HepG2 (cell line): ENCODE measurements around the gene GSTP1. TPM values are rescaled to one million over a fixed set of nuclear protein-coding genes. Genes with fewer than 3 reads are reported as not detected.

ENCODE experiments used
- KMT2B ChIP-seq: IDR thresholded peaks from 2 replicates; pipeline ENCODE4 v1.6.1; 2016; ENCODE audit warnings: missing genetic modification reagents, missing compliant biosample characterization
- POLR2AphosphoS2 ChIP-seq: IDR thresholded peaks from 2 replicates; pipeline ENCODE4 v1.6.1; 2011; ENCODE audit warnings: low read depth, low read length, improper control_type of control experiment
- SRSF1 ChIP-seq: fragments of 200-400 bp; formaldehyde crosslinking; optimal IDR thresholded peaks from 2 replicates; pipeline ENCODE3; 2017; ENCODE audit warnings: mild to moderate bottlenecking, low read depth, low read length, moderate library complexity
- STAG1 ChIP-seq: sonication (generic); formaldehyde crosslinking; IDR thresholded peaks from 2 replicates; pipeline ENCODE4 v1.4.0; 2020; ENCODE audit warnings: missing genetic modification reagents
- ZNF230 ChIP-seq: sonication (generic); formaldehyde crosslinking; IDR thresholded peaks from 2 replicates; pipeline ENCODE4 v1.4.0; 2020; ENCODE audit warnings: mild to moderate bottlenecking, missing genetic modification reagents
- ZNF33A ChIP-seq: sonication (generic); formaldehyde crosslinking; IDR thresholded peaks from 2 replicates; pipeline ENCODE4 v1.5.1; 2020; ENCODE audit warnings: missing genetic modification reagents, mild to moderate bottlenecking, moderate library complexity, borderline replicate concordance
- ZNF382 ChIP-seq: sonication (generic); formaldehyde crosslinking; IDR thresholded peaks from 2 replicates; pipeline ENCODE4 v1.5.0; 2020; ENCODE audit warnings: missing genetic modification reagents, mild to moderate bottlenecking, borderline replicate concordance
- ZNF605 ChIP-seq: sonication (generic); formaldehyde crosslinking; IDR thresholded peaks from 2 replicates; pipeline ENCODE4 v1.8.0; 2022; ENCODE audit warnings: mild to moderate bottlenecking, missing genetic modification reagents
- ZNF768 ChIP-seq: sonication (generic); formaldehyde crosslinking; IDR thresholded peaks from 2 replicates; pipeline ENCODE4 v1.4.0; 2020; ENCODE audit warnings: missing genetic modification reagents
- ZNF782 ChIP-seq: sonication (generic); formaldehyde crosslinking; IDR thresholded peaks from 2 replicates; pipeline ENCODE4 v1.4.0; 2020; ENCODE audit warnings: missing genetic modification reagents, mild to moderate bottlenecking, borderline replicate concordance
- ZNF883 ChIP-seq: sonication (generic); formaldehyde crosslinking; IDR thresholded peaks from 2 replicates; pipeline ENCODE4 v1.5.1; 2020; ENCODE audit warnings: mild to moderate bottlenecking, missing genetic modification reagents; ENCODE audit errors: not compliant biosample characterization
- polyA plus RNA-seq, 8 experiments: library from polyadenylated mRNA; depleted of rRNA in 3 of 8; stranded (reverse) in 7 of 8; unstranded in 1 of 8; fragments of >200 nt; fragmentation: Illumina TruSeq in 4 of 8; extraction: Trizol in 4 of 8; gene quantifications; 2 replicates each; pipeline versions ENCODE4 v1.2.1 to v1.2.3, GENCODE V29; 2011 to 2016; ENCODE audit warnings: low read depth in 4 of 8, missing spikeins in 1 of 8, mixed read lengths in 1 of 8; ENCODE audit not compliant: insufficient read depth in 1 of 8
- total RNA-seq, 5 experiments: library from RNA; depleted of rRNA; stranded (reverse); fragments of >200 nt; fragmentation: Illumina TruSeq; extraction: Trizol; gene quantifications; 2 replicates each; pipeline ENCODE4 v1.2.3, GENCODE V29; 2016; ENCODE audit warnings: low read depth in 1 of 5
- TF ChIP-seq, protein P1 (sequence below): IDR thresholded peaks from 2 replicates; pipeline ENCODE4 v1.6.1; 2016; ENCODE audit warnings: missing genetic modification reagents, missing compliant biosample characterization
- TF ChIP-seq, protein P2 (sequence below): sonication (generic); formaldehyde crosslinking; IDR thresholded peaks from 2 replicates; pipeline ENCODE4 v1.5.0; 2020; ENCODE audit warnings: missing genetic modification reagents
- TF ChIP-seq, protein P3 (sequence below): sonication (generic); formaldehyde crosslinking; IDR thresholded peaks from 2 replicates; pipeline ENCODE4 v1.5.0; 2020; ENCODE audit warnings: mild to moderate bottlenecking, missing genetic modification reagents, borderline replicate concordance

GSTP1 gene
- total and polyA plus RNA-seq, 2 of the 13 experiments (the other 11 are each of a cell fraction or from before 2014, with no cell fraction given): not detected

DNA sequence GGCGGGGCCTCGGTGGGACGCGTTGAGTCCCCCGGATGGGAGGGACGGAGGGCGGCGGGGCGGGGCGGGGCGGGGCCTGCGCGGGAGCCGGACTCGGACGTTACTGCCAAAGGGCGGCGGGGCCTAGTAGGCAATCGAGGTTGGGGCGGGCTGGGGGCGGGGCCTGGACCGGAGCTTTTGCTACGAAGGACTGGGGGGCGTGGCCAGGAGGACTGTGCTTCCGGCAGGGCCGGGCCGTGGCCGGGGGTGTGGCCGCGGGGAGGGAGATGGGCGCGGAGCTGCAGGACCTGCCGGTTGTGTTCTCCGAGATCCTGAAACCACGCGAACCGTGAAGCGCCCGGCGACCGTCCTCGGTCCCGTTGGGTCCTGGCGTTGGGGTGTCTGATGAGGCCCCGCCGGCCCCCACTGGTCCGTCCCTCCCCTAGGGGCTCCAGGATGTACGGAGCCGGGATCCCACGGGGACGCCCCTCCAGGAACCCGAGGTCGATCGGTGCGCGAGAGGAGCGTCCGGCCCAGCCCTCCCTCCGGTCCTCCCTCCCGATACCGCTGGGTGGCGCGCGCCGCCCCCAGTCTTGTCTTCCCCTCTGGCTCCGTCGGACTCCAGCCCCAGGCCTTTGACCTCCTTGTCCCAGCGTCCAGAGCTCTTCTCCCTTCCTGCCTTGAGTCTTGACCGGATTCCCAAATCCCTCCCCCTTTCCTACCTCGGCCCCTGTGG lies 46.8 kb downstream of the GSTP1 start (continued):
- TF ChIP-seq ZNF33A (CRISPR knock-in tag) (0 out of 2 replicates have a peak, but pooled peaks have one; percentile 72), SRSF1 (peak; percentile 59), ZNF782 (CRISPR knock-in tag) (no peak), ZNF883 (peak; percentile 57), KMT2B (CRISPR knock-in tag) (no peak; the same call in 1 of the 2 replicates), ZNF382 (CRISPR knock-in tag) (no peak), ZNF605 (CRISPR knock-in tag) (no peak), ZNF230 (peak; percentile 27; the same call in 1 of the 2 replicates), STAG1 (CRISPR knock-in tag) (peak; percentile 52), ZNF768 (no peak), POLR2AphosphoS2 (no peak)
- TF ChIP-seq, protein P1, sequence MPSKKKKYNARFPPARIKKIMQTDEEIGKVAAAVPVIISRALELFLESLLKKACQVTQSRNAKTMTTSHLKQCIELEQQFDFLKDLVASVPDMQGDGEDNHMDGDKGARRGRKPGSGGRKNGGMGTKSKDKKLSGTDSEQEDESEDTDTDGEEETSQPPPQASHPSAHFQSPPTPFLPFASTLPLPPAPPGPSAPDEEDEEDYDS: peak; percentile 86
- TF ChIP-seq, protein P2, sequence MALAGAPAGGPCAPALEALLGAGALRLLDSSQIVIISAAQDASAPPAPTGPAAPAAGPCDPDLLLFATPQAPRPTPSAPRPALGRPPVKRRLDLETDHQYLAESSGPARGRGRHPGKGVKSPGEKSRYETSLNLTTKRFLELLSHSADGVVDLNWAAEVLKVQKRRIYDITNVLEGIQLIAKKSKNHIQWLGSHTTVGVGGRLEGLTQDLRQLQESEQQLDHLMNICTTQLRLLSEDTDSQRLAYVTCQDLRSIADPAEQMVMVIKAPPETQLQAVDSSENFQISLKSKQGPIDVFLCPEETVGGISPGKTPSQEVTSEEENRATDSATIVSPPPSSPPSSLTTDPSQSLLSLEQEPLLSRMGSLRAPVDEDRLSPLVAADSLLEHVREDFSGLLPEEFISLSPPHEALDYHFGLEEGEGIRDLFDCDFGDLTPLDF (CRISPR knock-in tag): no peak
- TF ChIP-seq, protein P3, sequence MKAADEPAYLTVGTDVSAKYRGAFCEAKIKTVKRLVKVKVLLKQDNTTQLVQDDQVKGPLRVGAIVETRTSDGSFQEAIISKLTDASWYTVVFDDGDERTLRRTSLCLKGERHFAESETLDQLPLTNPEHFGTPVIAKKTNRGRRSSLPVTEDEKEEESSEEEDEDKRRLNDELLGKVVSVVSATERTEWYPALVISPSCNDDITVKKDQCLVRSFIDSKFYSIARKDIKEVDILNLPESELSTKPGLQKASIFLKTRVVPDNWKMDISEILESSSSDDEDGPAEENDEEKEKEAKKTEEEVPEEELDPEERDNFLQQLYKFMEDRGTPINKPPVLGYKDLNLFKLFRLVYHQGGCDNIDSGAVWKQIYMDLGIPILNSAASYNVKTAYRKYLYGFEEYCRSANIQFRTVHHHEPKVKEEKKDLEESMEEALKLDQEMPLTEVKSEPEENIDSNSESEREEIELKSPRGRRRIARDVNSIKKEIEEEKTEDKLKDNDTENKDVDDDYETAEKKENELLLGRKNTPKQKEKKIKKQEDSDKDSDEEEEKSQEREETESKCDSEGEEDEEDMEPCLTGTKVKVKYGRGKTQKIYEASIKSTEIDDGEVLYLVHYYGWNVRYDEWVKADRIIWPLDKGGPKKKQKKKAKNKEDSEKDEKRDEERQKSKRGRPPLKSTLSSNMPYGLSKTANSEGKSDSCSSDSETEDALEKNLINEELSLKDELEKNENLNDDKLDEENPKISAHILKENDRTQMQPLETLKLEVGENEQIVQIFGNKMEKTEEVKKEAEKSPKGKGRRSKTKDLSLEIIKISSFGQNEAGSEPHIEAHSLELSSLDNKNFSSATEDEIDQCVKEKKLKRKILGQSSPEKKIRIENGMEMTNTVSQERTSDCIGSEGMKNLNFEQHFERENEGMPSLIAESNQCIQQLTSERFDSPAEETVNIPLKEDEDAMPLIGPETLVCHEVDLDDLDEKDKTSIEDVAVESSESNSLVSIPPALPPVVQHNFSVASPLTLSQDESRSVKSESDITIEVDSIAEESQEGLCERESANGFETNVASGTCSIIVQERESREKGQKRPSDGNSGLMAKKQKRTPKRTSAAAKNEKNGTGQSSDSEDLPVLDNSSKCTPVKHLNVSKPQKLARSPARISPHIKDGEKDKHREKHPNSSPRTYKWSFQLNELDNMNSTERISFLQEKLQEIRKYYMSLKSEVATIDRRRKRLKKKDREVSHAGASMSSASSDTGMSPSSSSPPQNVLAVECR (CRISPR knock-in tag): peak; percentile 88
